Natural killer cell treated with Interleukin-12 subunit alpha and Interleukin-12 subunit beta and Interleukin-15 and Interleukin-18, amount 100 ng/mL, for 72 hours (primary cell): ENCODE measurements around the gene RTL10. TPM values are rescaled to one million over a fixed set of nuclear protein-coding genes. Genes with fewer than 3 reads are reported as not detected.
A peak's percentile ranks its signal among the peaks of the same experiment; 100 is the strongest.

Experiments
- ATAC-seq, 2 donors: fragments of 150-1000 bp; cut with Tn5 transposase in 1 of 2; sonication (Bioruptor Pico), chemical (Tn5 transposase) in 1 of 2; 2 replicates each; pipeline ENCODE4 v1.10.0; 2021
- DNase-seq: peaks from one replicate; pipeline ENCODE4 v3.0.0; 2022; ENCODE audit warnings: low spot score
- H3K27ac Mint-ChIP-seq, 2 donors: 1 replicate in 1 of 2; 2 replicates in 1 of 2; pipeline ENCODE4 v1.8.0; 2022; ENCODE audit warnings: mixed read lengths in 2 of 2, mild to moderate bottlenecking in 1 of 2, moderate library complexity in 1 of 2
- H3K27me3 Mint-ChIP-seq, 2 donors: 1 replicate in 1 of 2; 2 replicates in 1 of 2; pipeline ENCODE4 v1.8.0; 2022; ENCODE audit warnings: mixed read lengths in 2 of 2
- H3K36me3 Mint-ChIP-seq: one replicate; pipeline ENCODE4 v1.8.0; 2022; ENCODE audit warnings: mixed read lengths
- H3K4me1 Mint-ChIP-seq, 2 donors: 1 replicate in 1 of 2; 2 replicates in 1 of 2; pipeline ENCODE4 v1.8.0; 2022; ENCODE audit warnings: low read depth in 2 of 2, mixed read lengths in 2 of 2, mild to moderate bottlenecking in 1 of 2
- H3K4me3 Mint-ChIP-seq: one replicate; pipeline ENCODE4 v1.8.0; 2022; ENCODE audit warnings: mixed read lengths
- H3K9me3 Mint-ChIP-seq: 2 replicates; pipeline ENCODE4 v1.8.0; 2022; ENCODE audit warnings: mixed read lengths
- total RNA-seq, 2 donors: library from RNA; stranded (reverse); gene quantifications; one replicate each; pipeline ENCODE4 v1.2.3, GENCODE V29; 2022

The RTL10 gene, protein sequence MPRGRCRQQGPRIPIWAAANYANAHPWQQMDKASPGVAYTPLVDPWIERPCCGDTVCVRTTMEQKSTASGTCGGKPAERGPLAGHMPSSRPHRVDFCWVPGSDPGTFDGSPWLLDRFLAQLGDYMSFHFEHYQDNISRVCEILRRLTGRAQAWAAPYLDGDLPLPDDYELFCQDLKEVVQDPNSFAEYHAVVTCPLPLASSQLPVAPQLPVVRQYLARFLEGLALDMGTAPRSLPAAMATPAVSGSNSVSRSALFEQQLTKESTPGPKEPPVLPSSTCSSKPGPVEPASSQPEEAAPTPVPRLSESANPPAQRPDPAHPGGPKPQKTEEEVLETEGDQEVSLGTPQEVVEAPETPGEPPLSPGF
- 10 to 100 TPM; 11.2 to 26.3 TPM for total RNA-seq

GRCh38 chr22:19854778-19855503, at the start of gene RTL10, which contains the start of gene GNB1L:
TSS of gene RTL10 (minus strand) at chr22:19854874. CDS start at chr22:19852261, 2,613 bp downstream.
TSS of gene GNB1L (minus strand) at chr22:19854874. CDS start at chr22:19821355, 33,519 bp downstream.
- Mint-ChIP-seq H3K4me3 (peak within 1 kb of the TSS; percentile 97), H3K4me1 (peaks cover 28 to 31% of the 10 kb centered on the region in 2 donors), H3K9me3 (no peaks in the 10 kb centered on the region), H3K36me3 (no peaks in the 10 kb centered on the region), H3K27me3 (no peaks in the 10 kb centered on the region), H3K27ac (peak within 1 kb of the TSS; percentile 85 to 89)
- peak; percentile 98 for DNase-seq
- peak; percentile 96 to 98 for ATAC-seq

DNA sequence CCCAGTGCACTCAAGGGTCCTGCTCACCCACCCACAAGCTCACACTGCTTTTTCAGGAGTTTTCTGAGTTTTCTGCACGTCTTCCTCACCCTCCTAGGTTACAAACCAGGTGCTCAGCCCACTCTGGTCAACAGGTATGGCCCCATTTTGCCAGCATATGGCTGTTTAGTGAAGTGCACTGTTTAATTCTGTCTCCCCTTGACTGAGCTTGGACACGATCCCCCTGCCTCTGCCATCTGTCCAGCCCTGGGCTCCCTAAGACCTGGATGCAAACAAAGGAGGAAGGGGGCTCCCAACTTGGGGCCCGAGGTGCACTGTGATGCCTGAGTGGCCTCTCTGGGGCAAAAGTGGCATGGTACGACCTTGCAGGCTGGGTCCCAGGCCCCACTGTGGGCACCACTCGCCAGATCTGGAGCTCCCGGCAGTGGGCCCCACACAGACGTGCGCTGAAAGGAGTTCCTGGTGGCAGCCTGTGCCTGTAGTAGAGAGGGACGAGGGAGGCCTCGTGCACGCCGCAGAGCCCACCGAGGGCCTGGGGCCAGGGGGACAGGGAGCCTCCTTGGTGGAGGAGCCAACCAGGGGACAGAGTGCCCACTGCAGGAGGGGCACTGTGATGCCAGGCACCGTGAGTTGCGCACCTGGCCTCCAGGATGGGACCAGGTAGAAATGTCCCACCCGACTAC, 49.6 kb upstream of the RTL10 start:
- no peak for ATAC-seq
- H3K9me3 Mint-ChIP-seq: no peaks in the 10 kb centered on the region
- DNase-seq: no peak
- H3K36me3 Mint-ChIP-seq: no peaks in the 10 kb centered on the region
- no peaks in the 10 kb centered on the region for H3K4me1 Mint-ChIP-seq
- H3K4me3 Mint-ChIP-seq: no peak overlapping the region
- no peak overlapping the region for H3K27ac Mint-ChIP-seq
- no peaks in the 10 kb centered on the region for H3K27me3 Mint-ChIP-seq

- no peak for ATAC-seq
- no peak overlapping the region for H3K27ac Mint-ChIP-seq
- no peak overlapping the region for H3K4me3 Mint-ChIP-seq
- DNase-seq: no peak
- H3K36me3 Mint-ChIP-seq: no peaks in the 10 kb centered on the region
- no peaks in the 10 kb centered on the region for H3K4me1 Mint-ChIP-seq
- no peaks in the 10 kb centered on the region for H3K9me3 Mint-ChIP-seq
- H3K27me3 Mint-ChIP-seq: no peaks in the 10 kb centered on the region
Observed at GRCh38 chr22:19903513-19903912, 48.8 kb upstream of the RTL10 start.

DNA sequence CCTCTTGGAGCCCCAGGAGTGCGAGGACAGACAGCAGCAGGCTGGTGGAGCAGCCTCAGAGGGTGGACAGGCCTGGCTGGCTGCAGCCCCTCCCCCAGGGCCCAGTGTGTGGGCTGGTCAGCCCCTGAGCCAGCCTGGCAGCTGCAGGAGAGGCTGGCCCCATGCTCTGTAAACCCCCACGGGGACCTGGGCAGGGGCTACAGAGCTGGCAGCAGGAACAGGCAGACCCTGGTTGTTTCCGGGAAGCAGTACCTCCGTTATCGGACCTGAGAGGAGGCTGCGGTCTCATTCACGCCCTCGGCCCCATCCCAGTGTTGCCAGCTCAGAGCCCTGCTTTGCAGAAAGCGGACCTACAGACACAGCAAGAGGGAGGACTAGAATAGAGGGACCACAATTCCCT, 48.4 kb upstream of the RTL10 start:
- H3K4me3 Mint-ChIP-seq: no peak overlapping the region
- no peaks in the 10 kb centered on the region for H3K9me3 Mint-ChIP-seq
- H3K27ac Mint-ChIP-seq: no peak overlapping the region
- no peaks in the 10 kb centered on the region for H3K4me1 Mint-ChIP-seq
- no peaks in the 10 kb centered on the region for H3K27me3 Mint-ChIP-seq
- ATAC-seq: no peak
- H3K36me3 Mint-ChIP-seq: no peaks in the 10 kb centered on the region
- no peak for DNase-seq

GRCh38 chr22:19902245-19902715, 47.6 kb upstream of the RTL10 start:
- H3K4me3 Mint-ChIP-seq: no peak overlapping the region
- H3K4me1 Mint-ChIP-seq: no peaks in the 10 kb centered on the region
- H3K27me3 Mint-ChIP-seq: no peaks in the 10 kb centered on the region
- no peaks in the 10 kb centered on the region for H3K9me3 Mint-ChIP-seq
- no peak for DNase-seq
- no peak for ATAC-seq
- no peak overlapping the region for H3K27ac Mint-ChIP-seq
- no peaks in the 10 kb centered on the region for H3K36me3 Mint-ChIP-seq

DNA sequence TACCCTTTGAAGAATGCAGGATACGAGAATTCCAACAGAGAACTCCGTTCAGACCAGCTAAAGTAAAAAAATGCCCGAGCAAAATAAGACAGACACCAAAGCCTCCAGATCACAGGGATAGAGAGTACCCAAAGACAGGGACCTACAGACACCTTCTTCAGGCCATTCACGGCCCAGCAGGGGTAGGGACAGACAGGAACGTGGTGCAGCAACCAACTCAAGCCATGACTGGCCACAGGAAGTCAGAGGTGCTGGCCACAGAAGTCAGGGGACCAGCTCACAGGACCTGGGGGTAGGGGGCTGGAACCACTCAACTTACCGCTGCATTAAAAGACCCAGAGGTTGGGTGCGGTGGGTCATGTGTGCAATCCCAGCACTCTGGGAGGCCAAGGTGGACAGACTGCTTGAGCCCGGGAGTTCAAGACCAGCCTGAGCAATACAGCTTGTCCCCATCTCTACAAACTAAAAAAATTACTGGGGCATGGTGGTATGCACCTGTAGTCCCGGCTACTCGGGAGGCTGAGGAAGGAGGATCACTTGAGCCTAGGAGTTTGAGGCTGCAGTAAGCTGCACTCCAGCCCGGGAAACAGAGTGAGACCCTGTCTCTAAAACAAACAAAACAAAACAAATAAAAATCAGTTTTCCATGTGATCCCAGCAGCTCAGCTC, 47.0 kb upstream of the RTL10 start:
- Mint-ChIP-seq H3K27ac (no peak overlapping the region), H3K9me3 (no peaks in the 10 kb centered on the region), H3K36me3 (no peaks in the 10 kb centered on the region)

DNA sequence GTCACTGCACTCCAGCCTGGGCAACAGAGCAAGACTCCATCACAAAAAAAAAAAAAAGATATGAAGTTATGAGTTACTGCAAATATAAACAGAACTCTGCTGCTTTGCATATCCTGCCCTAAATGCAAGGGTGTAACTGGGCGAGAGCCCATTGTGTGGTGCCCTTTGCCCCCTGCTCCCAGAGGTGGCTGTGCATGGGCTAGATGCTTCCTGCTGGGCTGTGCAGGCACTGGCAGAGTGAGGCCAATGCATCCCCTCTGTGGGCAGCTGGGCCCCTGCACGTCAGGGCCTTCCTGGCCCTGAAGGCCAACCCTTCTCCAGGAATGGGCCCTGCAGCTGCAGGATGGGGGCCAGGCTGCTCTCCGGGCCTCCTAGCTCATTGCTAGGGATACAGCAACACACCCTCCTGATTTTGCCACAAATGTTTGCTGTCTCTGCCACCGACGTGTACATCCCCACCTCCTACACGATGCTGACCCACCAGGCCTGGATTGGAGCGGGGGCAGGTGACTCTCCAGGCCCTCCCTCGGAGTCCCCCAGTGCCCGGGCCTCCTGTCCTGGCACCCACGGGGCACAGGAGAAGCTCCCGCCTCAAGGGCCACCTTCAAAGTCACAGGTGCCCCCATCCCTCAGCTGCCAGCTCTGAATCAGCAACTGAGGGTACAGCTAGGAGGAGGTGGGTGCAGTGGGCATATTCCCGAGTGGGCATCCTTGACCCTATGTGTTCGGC, 46.2 kb upstream of the RTL10 start:
- Mint-ChIP-seq H3K4me1 (no peaks in the 10 kb centered on the region), H3K27me3 (no peaks in the 10 kb centered on the region), H3K36me3 (no peaks in the 10 kb centered on the region), H3K9me3 (no peaks in the 10 kb centered on the region), H3K4me3 (no peak overlapping the region), H3K27ac (no peak overlapping the region)
- DNase-seq (no peak), ATAC-seq (no peak)

More for the DNA sequence above, 47.0 kb upstream of the RTL10 start:
- Mint-ChIP-seq H3K27me3 (no peaks in the 10 kb centered on the region), H3K4me1 (no peaks in the 10 kb centered on the region), H3K4me3 (no peak overlapping the region)
- DNase-seq (no peak), ATAC-seq (no peak)

GRCh38 chr22:19898831-19899567, 44.3 kb upstream of the RTL10 start:
- Mint-ChIP-seq H3K27me3 (no peaks in the 10 kb centered on the region), H3K9me3 (no peaks in the 10 kb centered on the region)

DNA sequence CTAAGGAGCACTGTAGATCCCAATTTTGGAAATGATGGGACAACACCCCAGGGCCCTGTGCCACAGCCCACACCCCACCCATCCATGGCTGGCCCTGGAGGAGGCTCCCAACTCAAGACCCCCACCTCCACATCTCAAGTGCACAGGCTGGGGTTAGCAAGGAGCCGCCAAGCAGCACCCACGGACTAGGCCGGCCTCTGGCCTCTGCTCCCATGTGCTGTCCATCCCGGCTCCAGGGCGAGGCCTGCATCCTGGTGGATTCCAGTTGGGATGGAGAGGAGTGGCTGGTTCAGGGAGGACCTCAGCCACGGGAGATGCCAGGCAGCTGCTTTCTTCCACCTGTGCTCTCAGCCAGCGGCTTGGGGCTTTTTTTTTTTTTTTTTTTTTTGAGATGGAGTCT, 43.5 kb upstream of the RTL10 start:
- Mint-ChIP-seq H3K4me1 (no peaks in the 10 kb centered on the region), H3K27ac (no peak overlapping the region), H3K27me3 (no peaks in the 10 kb centered on the region), H3K9me3 (no peaks in the 10 kb centered on the region), H3K4me3 (no peak overlapping the region), H3K36me3 (no peaks in the 10 kb centered on the region)
- DNase-seq (no peak), ATAC-seq (no peak)

More at GRCh38 chr22:19898831-19899567, 44.3 kb upstream of the RTL10 start:
- no peak overlapping the region for H3K4me3 Mint-ChIP-seq
- ATAC-seq: no peak
- H3K27ac Mint-ChIP-seq: no peak overlapping the region
- H3K36me3 Mint-ChIP-seq: no peaks in the 10 kb centered on the region
- H3K4me1 Mint-ChIP-seq: no peaks in the 10 kb centered on the region
- DNase-seq: no peak

GRCh38 chr22:19897726-19898125, 43.1 kb upstream of the RTL10 start:
- Mint-ChIP-seq H3K9me3 (no peaks in the 10 kb centered on the region), H3K27ac (no peak overlapping the region), H3K4me1 (no peaks in the 10 kb centered on the region), H3K4me3 (no peak overlapping the region), H3K36me3 (no peaks in the 10 kb centered on the region), H3K27me3 (no peaks in the 10 kb centered on the region)
- ATAC-seq: no peak
- DNase-seq: no peak

- no peaks in the 10 kb centered on the region for H3K36me3 Mint-ChIP-seq
- H3K9me3 Mint-ChIP-seq: no peaks in the 10 kb centered on the region
- no peak overlapping the region for H3K27ac Mint-ChIP-seq
- DNase-seq (no peak), ATAC-seq (peak in 1 of 2 donors; percentile 25)
- H3K4me1 Mint-ChIP-seq: peaks cover 1 to 2% of the 10 kb centered on the region in 2 donors
- no peaks in the 10 kb centered on the region for H3K27me3 Mint-ChIP-seq
- no peak overlapping the region for H3K4me3 Mint-ChIP-seq
Observed at GRCh38 chr22:19896665-19897355, 42.1 kb upstream of the RTL10 start.
